B cell (primary cell): ENCODE data around the gene ARID3A. TPM values are rescaled to one million over a fixed set of nuclear protein-coding genes. Genes with fewer than 3 reads are reported as not detected.

Experiments
- ATAC-seq: fragments of 200-7000 bp; cut with Tn5 transposase; one replicate; pipeline ENCODE4 v1.10.0; 2021; ENCODE audit warnings: low read depth, mild to moderate bottlenecking, moderate number of reproducible peaks, moderate library complexity
- CTCF ChIA-PET: fragments of 350-600 bp; sonication (Branson Sonifier 250); formaldehyde crosslinking; loops from one replicate; lab custom pipeline; 2021; ENCODE audit warnings: antibody characterized with exemption, inconsistent platforms; lab: Charles Lee
- POLR2A ChIA-PET: fragments of 350-600 bp; sonication (Branson Sonifier 250); formaldehyde crosslinking; loops from one replicate; lab custom pipeline; 2021; ENCODE audit warnings: antibody characterized with exemption; lab: Charles Lee
- DNase-seq: peaks from one replicate; pipeline ENCODE4 v3.0.0; 2013
- H2AFZ ChIP-seq: 2 replicates; pipeline ENCODE4 v1.6.1; 2012; ENCODE audit warnings: mild to moderate bottlenecking, low read depth, low read length; ENCODE audit not compliant: insufficient read depth, poor library complexity, severe bottlenecking
- H3K27ac ChIP-seq, 2 donors: 1 replicate in 1 of 2; 2 replicates in 1 of 2; pipeline ENCODE4 v1.5.1; 2012 to 2013; ENCODE audit warnings: low read length in 2 of 2, mild to moderate bottlenecking in 2 of 2, moderate library complexity in 1 of 2
- H3K27me3 ChIP-seq, 4 experiments: fragments of 200-600 bp in 1 of 4; sonication (generic) in 1 of 4; replicated peaks in 1 of 4; 1 replicate in 2 of 4; 2 replicates in 2 of 4; pipeline versions ENCODE4 v1.6.1 to v1.7.0; 2013 to 2016; ENCODE audit warnings: low read length in 3 of 4, mild to moderate bottlenecking in 2 of 4, mixed read lengths in 1 of 4, moderate library complexity in 1 of 4; ENCODE audit not compliant: insufficient read depth in 4 of 4, control insufficient read depth in 3 of 4; ENCODE audit errors: control extremely low read depth in 1 of 4
- H3K36me3 ChIP-seq, 2 experiments: replicated peaks in 1 of 2; 1 replicate in 1 of 2; 2 replicates in 1 of 2; pipeline versions ENCODE4 v1.6.1 to v1.7.1; 2013; ENCODE audit warnings: low read length in 1 of 2; ENCODE audit not compliant: insufficient read depth in 2 of 2, control insufficient read depth in 1 of 2; ENCODE audit errors: control extremely low read depth in 1 of 2, extremely low read depth in 1 of 2
- H3K4me1 ChIP-seq, 2 donors: fragments of 200-600 bp in 1 of 2; sonication (generic) in 1 of 2; 1 replicate in 1 of 2; 2 replicates in 1 of 2; pipeline versions ENCODE4 v1.5.1 to v1.6.1; 2013 to 2017; ENCODE audit warnings: low read length in 2 of 2; ENCODE audit not compliant: control insufficient read depth in 2 of 2, insufficient read depth in 2 of 2
- H3K4me2 ChIP-seq: replicated peaks from 2 replicates; pipeline ENCODE3; 2012; ENCODE audit warnings: mild to moderate bottlenecking, low read depth, low read length; ENCODE audit not compliant: poor library complexity, severe bottlenecking
- H3K4me3 ChIP-seq, 5 experiments: fragments of 200-600 bp in 1 of 5; sonication (generic) in 1 of 5; 1 replicate in 3 of 5; 2 replicates in 2 of 5; pipeline versions ENCODE4 v1.5.1 to v1.7.0; 2011 to 2016; ENCODE audit warnings: low read length in 4 of 5, mild to moderate bottlenecking in 4 of 5, low read depth in 2 of 5, control low read depth in 1 of 5, moderate library complexity in 1 of 5; ENCODE audit not compliant: insufficient read depth in 1 of 5; ENCODE audit errors: control extremely low read depth in 1 of 5, extremely low read depth in 1 of 5
- H3K79me2 ChIP-seq: fragments of 200-600 bp; sonication (generic); one replicate; pipeline ENCODE4 v1.6.0; 2016; ENCODE audit warnings: low read length; ENCODE audit not compliant: control insufficient read depth, insufficient read depth
- H3K9ac ChIP-seq: fragments of 200-600 bp; sonication (generic); 2 replicates; pipeline ENCODE4 v1.6.1; 2017; ENCODE audit warnings: mild to moderate bottlenecking, low read length, moderate library complexity
- H3K9me3 ChIP-seq, 3 donors: one replicate each; pipeline versions ENCODE4 v1.6.1 to v1.7.1; 2013; ENCODE audit warnings: low read length in 2 of 3; ENCODE audit not compliant: control insufficient read depth in 2 of 3, insufficient read depth in 1 of 3; ENCODE audit errors: control extremely low read depth in 1 of 3
- H4K20me1 ChIP-seq: 2 replicates; pipeline ENCODE4 v1.6.0; 2012; ENCODE audit warnings: mild to moderate bottlenecking, low read length; ENCODE audit not compliant: insufficient read depth, control insufficient read depth, poor library complexity, severe bottlenecking
- H3K27ac Mint-ChIP-seq: one replicate; pipeline ENCODE4 v1.8.0; 2021; ENCODE audit warnings: mixed read lengths
- H3K27me3 Mint-ChIP-seq: one replicate; pipeline ENCODE4 v1.8.0; 2021; ENCODE audit warnings: mixed read lengths
- H3K4me1 Mint-ChIP-seq: one replicate; pipeline ENCODE4 v1.8.0; 2021; ENCODE audit warnings: mixed read lengths
- H3K4me3 Mint-ChIP-seq: one replicate; pipeline ENCODE4 v1.8.0; 2021; ENCODE audit warnings: mixed read lengths
- H3K9me3 Mint-ChIP-seq: one replicate; pipeline ENCODE4 v1.8.0; 2022; ENCODE audit warnings: mixed read lengths; ENCODE audit not compliant: insufficient read depth
- CTCF ChIP-seq: fragments of 200-600 bp; IDR thresholded peaks from one replicate; pipeline ENCODE4 v1.8.0; 2022; ENCODE audit warnings: antibody characterized with exemption, mild to moderate bottlenecking
- EZH2 ChIP-seq: IDR thresholded peaks from 2 replicates; pipeline ENCODE4 v1.6.1; 2012; ENCODE audit warnings: borderline replicate concordance, low read depth, mild to moderate bottlenecking, moderate library complexity, low read length; ENCODE audit not compliant: insufficient read depth, poor library complexity, severe bottlenecking
- WGBS: methylation state at CpG from one replicate; pipeline ENCODE4 v1.1.5; 2013; ENCODE audit warnings: missing lambda C conversion rate; ENCODE audit not compliant: insufficient coverage; 5-methylcytosine and 5-hydroxymethylcytosine counted together
- intact Hi-C: fragments of 100-400 bp; cut with micrococcal nuclease; formaldehyde crosslinking; loops from one replicate; pipeline ENCODE4 v1.10.0; 2022
- polyA plus RNA-seq: library from polyadenylated mRNA; depleted of rRNA; stranded (reverse); fragments of >200 nt; gene quantifications from 2 replicates; pipeline ENCODE4 v1.2.3, GENCODE V29; 2012
- total RNA-seq, 2 donors: library from RNA; stranded (reverse); fragments of 120-200 nt in 1 of 2; gene quantifications; 1 replicate in 1 of 2; 2 replicates in 1 of 2; pipeline versions ENCODE4 v1.2.3 to v1.2.4, GENCODE V29; 2013 to 2022

The ARID3A gene
- total and polyA plus RNA-seq, 2 donors (not counting 1 experiment from before 2014, with no cell fraction given): 22.9 to 60.5 TPM

- H3K27me3 Mint-ChIP-seq: peaks cover 8% of the 10 kb centered on the region
- H3K9ac ChIP-seq: no peak overlapping the region
- POLR2A ChIA-PET: interaction anchor here (0.7 to 1.1 kb wide), 2 partner anchors 24 to 62 kb away, joined by 3 to 4 read pairs; no protein-coding TSS in a partner anchor
- ATAC-seq (no peak), DNase-seq (no peak)
- intact Hi-C loops: no loop called here
- H3K4me3 Mint-ChIP-seq: no peak overlapping the region
- H3K4me1 ChIP-seq: peaks cover 11 to 13% of the 10 kb centered on the region in 2 donors
- peaks cover 0 to 30% (median 14%) of the 10 kb centered on the region in 4 experiments for H3K27me3 ChIP-seq
- H3K79me2 ChIP-seq: no peaks in the 10 kb centered on the region
- WGBS: 83% methylated on average over 31 of the region's 32 CpGs
- no peak overlapping the region for H3K27ac ChIP-seq
- H4K20me1 ChIP-seq: peaks cover 11% of the 10 kb centered on the region
- peaks cover 0 to 3% (median 0%) of the 10 kb centered on the region in 3 donors for H3K9me3 ChIP-seq
- H2AFZ ChIP-seq: no peak overlapping the region
- H3K36me3 ChIP-seq: no peaks in the 10 kb centered on the region
- peaks cover 10% of the 10 kb centered on the region for H3K4me1 Mint-ChIP-seq
- H3K9me3 Mint-ChIP-seq: no peaks in the 10 kb centered on the region
- no peak for TF ChIP-seq EZH2
- no peak for TF ChIP-seq CTCF
- CTCF ChIA-PET: interaction anchor here (0.8 to 1.4 kb wide), 4 partner anchors 15 to 111 kb away, joined by 4 read pairs; partner anchors contain the start of genes MED16 and RNU6-9
- no peak overlapping the region for H3K4me3 ChIP-seq
- no peak overlapping the region for H3K27ac Mint-ChIP-seq
- no peak overlapping the region for H3K4me2 ChIP-seq
Measured at GRCh38 chr19:1004204-1004802, 78.5 kb downstream of the ARID3A start.
